CD4-positive, alpha-beta T cell treated with Interferon alpha-2 for 1 hour (primary cell): ENCODE measurements around the gene PEPD.
"Not testable (repeated sequence)": the region's sequence is repeated elsewhere in the genome, so short reads cannot be mapped to it uniquely, and the experiment has no call there.

Experiments used
- DNase-seq, 2 donors: peaks; one replicate each; pipeline ENCODE4 v3.0.0-alpha.2; 2020 to 2022

The PEPD gene

DNA sequence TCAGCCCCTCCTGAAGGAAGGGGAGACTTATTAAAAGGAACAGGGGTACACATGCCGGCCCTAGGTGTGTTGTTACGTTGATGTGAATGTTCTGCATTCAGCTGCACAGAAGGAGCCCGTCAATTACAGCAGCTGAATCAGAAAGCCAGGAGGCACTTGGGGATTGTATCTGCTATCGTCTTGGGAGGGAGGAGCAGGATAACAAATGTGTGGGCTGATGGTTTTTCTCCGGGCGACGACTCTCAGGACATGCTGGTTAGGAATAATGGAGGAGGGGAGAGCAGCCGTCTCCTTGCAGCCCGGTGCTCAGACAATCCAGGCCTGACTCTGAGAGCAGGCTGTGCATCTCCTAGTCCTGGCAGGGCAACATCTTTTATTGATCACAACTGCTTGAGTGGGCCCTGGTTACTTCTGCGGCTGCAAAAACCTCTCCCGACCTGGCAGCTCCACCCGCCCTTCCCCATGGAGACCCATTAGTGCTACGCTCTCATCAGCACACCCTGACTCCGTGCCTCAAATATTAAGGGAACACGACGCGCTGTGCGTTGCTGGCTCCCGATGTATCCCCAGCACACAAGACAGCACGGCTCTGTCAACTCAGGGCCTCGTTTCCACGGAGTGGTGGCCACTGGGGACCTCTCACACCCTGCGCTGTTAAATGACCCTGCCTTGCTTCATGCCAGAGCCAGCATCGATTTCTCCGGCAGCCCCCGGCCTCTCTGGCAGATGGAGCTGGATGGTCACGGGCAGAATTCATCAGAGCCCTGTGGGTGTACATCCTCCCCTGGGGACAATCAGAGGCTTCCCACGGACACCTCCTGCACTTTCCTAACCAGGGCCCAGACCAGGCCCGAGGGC lies 25.3 kb downstream of the PEPD start:
- no peak for DNase-seq

DNA sequence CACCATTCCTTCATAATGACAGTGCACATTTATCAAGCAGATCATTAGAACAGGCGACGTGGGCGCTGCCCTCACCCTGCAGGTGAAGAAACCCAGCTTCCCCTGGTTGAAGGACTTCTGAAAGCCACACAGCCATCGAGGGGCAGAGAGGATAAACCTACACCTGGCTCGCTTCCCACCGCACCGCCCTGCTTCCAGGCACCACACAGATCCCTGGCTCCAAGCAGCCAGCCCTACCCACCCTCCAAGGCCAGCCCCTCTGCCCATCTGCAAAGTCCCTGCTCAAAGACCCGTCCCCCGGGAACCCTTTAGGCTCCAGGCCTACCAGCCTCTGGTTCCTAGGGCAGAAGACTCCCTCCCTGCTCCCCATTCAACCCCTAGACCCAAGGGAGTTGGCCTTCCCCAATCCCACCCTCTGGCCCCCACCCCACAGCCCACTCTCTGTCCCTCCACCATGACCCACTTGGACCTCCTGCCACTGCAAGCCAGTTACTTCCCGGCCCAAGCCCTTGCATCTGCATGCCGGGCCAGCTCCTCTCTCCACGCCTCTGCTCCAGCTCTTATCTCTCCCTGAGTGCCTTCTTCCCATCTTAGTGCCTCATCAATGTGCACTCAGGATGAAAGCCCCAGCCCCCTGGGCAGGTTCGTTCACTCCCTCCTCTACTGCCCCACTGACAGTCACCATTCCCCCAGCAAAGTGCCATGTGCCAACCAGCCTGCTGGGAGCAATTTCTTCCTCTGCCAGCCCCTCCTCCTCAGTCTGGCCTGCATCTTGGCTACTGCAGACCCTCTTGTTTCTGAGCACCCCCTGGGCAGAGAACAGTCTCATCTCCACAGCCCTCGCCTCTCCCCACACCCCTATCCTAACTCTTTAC lies 28.0 kb downstream of the PEPD start:
- DNase-seq = no peak

DNA sequence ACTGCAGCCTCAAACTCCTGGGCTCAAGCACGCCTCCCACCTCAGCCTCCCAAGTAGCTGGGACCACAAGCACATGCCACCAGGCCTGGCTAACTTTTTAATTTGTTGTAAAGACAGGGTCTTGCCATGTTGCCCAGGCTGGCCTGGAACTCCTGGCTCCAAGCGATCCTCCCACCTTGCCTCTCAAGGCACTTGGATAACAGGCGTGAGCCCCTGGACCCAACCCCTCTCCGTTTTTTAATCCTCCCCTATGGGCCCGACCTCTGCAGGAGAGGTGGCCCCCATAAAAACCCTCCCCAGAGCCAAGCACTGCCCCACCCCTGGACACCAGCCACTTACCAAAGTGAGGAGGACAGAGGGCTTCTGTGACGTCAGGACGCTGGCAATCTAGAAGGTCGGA lies 28.6 kb downstream of the PEPD start:
- DNase-seq = no peak

DNA sequence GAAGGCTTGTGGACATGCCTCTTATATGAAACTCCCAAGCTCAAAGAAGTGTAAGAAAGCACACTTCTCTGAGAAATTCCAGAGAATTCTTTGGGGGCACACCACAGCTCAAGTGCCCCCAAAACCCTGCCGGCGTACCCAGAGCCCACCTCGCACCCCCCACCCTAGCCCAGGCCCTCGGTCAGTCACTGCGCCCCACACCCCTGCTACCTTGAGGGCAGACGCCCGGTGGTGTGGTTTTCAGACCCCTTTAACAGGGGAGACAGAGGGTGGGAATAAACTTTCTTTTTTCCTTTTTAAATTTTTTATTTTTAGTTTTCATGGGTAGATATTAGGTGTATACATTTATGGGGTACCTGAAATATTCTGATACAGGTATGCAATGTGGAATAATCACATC lies 29.5 kb downstream of the PEPD start:
- DNase-seq = no peak

DNA sequence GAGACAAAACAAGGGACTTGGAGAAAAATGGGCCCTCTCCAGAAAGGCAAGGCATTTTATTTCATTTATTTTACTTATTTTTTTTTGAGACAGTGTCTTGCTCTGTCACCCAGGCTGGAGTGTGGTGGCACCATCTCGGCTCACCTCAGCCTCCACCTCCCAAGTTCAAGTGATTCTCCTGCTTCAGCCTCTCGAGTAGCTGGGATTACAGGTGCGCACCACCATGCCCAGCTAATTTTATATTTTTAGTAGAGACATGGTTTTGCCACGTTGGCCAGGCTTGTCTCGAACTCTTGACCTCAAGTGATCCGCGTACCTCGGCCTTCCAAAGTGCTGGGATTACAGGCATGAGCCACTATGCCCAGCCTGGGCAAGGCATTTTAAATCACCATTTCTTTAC lies 31.0 kb downstream of the PEPD start:
- not testable (repeated sequence) for DNase-seq

DNA sequence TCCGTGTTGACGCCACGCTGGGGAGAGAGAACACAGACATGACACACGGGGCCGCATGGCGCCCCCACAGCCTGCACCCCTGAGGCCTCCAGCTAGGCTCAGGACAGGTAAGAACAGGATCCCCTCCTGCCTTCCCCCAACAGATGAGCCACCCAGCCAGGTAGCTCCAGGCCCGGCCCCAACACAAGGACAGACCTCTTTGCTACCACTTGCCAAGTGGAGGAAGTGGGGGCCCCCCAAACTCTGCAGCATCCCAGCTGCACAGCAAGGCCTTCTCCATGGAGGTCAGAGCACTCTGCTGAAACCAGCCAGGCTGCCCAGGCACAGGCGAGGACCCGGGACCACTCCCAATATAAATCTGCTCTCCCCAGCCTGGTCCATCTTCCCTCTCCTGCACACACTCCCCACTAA lies 31.5 kb downstream of the PEPD start:
- DNase-seq = no peak

DNA sequence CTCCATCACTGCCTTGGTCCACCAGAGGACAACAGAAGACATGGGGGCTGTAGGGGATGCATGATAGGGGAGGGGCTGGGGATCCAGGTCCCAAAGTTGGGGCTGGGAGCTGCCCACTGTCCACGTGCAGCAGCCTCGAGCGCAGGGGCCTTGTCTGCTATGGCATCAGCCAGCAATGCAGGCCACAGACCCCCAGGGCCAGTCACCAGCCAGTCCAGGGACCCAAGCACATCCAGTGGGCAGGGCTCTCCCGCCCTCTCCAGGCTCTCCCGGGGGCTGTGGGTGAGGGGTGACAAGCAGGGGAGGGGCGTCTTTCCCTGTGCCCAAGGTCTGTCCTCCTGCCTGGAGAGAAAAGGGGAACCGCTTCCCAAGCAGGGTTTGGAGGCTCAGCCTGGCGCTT lies 32.8 kb downstream of the PEPD start:
- no peak for DNase-seq

DNA sequence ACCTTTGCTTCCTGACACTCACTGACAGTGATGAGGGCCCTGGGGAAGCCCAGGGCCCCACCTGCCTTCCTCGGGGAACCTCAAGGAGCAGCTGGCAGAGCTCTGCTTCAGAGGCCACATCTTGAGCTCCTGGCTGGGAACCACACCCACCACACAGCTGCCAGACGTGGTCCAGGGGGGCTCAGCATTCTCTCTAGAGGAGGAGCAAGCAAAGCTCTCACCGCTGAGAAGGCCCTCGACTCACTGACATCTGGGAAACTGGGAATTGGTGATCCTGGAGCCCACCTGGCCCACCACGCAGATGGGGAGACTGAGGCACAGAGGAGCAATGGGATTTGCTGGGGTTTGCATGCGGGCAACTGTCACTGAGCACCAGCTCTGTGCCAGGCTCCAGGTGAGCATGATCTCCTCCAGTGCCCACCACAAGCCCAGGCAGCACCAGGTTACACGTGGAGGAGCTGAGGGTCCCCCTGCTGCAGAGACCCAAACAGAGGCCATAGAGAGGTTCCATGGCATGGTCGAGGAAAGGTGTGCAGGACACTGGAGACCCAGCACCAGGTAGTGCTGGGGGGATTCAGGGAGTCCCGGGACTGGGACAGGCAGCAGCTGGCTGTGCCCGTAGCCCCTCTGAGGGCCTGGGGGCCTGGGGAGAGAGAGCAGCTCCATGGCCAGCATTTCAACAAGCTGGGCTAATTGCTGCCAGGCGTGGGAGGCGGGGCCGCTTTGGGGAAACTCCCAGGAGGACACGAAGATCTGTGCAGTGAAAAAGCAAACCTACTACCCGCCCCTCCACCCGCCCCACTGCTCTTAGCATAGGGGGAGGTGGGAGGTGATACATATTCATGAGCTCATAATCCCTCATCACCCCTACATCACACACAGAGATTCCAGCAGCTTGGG lies 33.4 kb downstream of the PEPD start:
- DNase-seq = no peak

DNA sequence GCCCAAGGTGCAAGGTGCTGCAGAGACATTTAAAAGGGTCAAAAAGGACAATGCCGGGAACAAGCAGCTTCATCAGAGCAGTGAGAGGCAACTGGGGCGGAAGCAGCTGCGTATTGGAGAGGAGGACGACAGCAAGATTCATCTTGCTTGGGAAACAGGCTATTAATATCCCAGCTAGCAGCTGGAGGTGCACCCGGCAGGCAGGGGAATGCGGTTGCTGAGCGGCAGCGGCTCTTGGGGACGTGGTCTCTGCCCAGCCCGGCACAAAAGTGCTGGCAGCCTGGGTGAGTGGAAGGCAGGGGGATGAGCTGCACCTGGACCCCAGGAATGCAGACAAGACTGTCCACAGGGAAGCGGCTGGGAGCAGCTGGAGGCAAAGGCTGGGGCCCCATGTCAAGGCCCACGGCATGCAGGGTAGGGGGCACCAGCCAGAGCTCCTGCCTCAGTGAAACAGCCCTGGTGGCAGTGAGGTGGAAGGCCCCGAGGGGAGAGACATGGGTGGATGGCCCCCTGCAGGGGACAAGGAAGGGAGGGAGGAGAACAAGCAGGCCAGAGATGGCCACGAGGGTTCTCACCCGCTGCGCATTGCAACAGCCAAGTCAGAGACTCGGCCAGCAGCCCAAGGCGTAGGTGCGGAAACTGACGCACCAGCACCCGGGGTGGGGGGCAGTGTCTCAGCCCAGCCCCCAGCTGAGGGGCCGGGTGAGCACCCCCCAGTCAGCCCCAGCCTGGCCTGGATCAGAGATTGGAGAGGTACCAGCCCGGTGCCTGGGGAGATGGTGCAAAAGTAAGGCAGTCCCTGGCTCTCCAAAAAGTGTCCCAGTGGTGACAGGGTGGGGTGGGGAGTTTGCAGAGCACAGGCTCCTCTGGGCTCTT lies 34.4 kb downstream of the PEPD start:
- no peak for DNase-seq

DNA sequence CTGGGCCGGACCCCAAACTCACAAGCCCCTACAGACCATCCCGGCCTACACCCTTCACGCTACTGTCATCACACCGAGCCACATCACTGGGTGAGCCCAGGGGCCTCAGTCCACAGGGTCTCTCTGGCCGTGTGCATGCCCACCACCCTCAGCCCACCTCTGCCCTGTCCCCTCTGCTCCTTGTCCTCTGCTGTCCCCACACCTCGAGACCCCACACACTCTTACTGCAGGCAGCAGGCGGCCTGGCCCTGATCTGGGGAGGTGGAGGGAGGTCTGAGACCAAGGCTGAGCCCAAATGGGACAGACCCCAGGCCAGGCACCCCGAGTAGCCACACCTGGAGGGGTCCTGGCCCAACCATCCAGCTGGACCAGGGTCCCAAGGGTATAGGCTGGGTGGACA lies 35.2 kb downstream of the PEPD start:
- DNase-seq = no peak

DNA sequence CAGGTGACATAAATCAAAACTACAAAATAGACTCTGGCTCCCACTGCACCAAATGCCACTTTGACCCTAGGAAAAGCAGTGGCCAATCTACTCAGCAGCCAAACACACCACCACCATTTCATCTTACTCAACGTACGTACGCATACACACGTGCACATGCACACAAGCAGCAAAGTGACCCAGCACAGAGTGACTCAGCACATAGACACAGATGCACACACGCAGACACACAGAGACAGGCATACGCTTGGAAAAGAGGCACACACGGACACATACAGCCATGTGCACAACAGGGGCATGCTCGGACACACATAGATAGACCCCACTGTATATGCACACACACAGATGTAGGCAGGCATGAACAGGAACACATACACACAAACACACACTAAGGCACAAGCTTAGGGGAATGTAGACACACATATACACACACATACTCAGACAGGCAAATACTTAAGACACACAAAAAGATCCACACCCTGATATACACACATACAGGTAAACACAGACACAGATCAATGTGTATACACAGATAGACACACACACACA lies 37.3 kb downstream of the PEPD start:
- no peak for DNase-seq

DNA sequence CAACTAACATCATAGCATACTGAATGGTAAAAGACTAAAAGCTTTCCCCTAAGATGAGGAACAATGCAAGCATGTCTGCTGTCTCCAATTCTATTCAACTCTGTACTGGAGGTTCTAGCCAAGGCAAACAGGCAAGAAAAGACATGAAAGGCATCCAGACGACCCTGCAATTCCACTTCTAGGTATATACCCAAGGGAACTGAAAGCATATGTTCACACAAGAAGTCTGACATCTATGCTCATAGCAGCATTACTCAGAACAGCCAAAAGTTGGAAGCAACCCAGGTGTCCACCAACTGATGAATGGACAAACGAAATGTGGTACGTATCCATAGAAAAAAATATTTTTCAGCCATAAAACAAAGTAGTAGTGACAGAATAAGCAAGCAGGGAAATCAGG lies 39.1 kb downstream of the PEPD start:
- no peak for DNase-seq

DNA sequence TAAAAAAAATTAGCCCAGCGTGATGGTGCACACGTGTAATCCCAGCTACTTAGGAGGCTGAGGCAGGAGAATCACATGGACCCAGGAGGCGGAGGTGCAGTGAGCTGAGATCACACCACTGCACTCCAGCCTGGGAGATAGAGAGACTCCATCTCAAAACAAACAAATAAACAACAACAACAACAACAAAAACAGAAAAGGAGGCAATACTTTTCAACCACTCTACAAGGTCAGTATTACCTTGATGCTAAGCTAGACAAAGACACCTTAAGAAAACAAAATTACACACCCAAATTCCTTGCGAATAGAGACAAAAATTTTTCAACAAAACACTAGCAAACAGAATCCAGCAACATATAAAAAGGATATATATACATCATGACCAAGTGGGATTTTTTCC lies 39.7 kb downstream of the PEPD start:
- no peak for DNase-seq

DNA sequence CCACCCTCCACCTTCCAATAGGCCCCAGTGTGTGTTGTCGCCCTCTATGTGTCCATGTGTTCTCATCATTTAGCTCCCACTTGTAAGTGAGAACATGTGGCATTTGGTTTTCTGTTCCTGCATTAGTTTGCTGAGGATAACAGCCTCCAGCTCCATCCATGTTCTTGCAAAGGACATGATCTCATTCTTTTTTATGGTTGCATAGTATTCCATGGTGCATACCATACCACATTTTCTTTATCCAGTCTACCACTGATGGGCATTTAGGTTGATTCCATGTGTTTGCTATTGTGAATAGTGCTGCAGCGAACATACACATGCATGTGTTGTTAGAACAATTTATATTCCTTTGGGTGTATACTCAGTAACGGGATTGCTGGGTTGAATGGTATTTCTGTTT lies 42.0 kb downstream of the PEPD start:
- DNase-seq = not testable (repeated sequence)

DNA sequence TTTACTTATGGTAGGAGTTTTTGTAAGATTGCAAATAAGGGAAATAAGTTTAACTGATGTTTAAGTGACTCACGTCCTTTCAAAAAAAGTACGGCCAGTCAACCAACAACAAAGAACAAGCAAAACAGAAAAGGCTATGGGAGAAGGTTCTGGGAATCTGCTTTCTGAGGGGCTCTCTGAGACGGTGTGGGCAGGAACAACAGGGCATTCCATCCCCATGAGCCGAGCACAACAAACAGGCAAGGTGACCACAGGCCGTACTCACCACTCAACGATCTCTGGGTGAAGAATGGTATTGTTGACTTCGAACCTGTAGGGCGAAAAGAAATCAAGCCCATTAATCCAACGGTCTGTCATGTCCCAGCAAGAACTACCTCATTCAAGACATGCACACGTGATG lies 43.8 kb downstream of the PEPD start:
- DNase-seq = no peak

DNA sequence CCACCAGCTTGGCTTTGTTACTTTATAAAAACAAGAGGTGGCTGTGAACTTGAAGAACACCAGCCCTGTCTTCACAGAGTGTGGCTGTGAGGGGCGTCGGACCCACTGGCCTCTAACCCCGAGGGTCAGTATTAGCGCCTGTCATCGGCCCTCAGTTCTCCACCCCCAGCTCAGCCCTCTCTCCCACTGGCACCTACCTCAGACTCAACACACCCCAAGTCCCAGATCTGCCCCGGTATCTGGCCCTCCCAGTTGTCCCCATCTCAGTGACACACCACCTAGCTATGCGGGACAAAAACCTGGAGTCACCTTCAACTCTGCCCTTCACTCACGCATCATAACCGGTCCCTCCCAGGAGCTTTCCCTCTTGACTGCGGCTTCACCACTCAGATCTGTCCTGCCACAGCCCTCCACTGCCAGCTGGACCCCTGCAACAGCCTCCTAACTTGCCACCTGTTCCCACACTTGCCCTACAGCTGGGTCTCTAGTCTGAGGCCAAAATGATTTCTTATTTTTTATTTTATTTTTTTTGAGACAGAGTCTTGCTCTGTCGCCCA lies 45.4 kb downstream of the PEPD start:
- no peak for DNase-seq

DNA sequence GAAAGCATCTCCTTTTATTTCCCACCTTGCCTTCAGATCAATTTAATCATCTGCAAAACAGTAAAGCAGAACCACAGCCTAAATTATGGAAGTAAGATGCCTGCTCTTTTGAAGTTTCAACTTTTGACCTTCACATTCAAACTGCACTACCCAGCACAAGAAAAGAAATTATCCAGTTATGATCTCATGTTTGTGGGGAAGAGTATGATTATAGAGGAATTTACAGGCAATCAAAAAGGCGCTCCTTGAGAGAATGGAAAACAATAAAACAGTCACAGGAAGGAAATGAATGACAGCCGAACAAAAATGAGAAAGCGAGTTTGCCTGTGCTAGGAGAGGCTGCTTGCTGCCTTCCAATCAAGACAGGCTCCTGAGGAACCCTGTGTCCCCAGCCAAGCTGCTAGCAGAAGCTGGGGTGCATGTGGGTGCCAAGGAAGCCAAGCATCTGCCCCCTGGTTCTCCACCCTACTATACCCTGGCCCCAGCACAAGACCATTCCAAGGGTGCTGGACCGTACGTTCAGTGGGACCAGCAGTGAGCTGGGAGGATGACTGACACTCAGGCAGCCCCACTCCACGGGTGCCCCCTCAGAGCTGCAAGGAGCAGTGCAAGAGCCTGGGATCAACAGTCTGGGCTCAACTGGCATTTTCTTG lies 47.8 kb downstream of the PEPD start:
- DNase-seq = no peak

DNA sequence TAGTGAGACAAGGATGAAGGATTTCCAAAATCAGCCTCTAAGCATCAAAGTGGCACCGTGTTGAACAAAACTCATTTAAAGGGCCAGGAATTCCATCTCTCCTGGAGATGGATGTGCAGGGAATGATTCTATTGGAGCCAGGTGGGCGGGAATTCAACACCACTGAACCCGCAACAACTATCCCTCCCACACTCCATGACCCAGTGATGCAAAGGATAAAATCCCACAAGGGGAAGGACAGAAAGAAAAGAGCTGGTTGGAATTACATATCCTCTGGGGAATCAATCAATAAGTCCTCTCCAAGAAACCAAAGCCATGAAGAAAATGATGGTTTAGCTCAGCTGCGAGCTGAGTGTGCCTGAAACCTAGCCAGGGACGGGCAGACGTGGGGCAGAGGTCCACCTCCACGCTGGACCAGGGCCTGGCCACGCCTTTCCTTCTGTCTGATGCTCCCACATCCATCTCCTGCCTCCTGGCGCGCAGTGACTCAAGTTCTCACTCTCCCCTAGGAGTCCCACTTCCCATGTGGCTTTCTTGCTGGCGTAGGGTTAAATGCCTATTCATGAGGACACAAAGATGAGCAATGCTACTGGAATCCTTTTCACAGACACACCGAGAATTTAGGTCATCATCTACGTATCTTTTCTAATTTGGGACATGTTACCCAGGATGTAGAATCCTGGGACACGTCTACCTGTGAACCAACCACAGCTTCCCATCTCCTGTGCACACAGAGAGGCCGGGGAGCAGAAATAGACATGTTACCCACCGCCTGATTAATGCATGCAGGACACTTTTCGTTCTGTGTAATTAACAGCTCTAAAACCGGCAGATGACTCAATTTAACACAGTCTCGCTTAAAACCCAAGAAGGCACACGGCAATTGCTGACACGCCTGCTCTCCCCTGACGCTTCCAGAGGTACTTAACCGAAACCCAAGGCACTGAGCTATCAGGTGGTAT lies 48.6 kb downstream of the PEPD start:
- no peak for DNase-seq

DNA sequence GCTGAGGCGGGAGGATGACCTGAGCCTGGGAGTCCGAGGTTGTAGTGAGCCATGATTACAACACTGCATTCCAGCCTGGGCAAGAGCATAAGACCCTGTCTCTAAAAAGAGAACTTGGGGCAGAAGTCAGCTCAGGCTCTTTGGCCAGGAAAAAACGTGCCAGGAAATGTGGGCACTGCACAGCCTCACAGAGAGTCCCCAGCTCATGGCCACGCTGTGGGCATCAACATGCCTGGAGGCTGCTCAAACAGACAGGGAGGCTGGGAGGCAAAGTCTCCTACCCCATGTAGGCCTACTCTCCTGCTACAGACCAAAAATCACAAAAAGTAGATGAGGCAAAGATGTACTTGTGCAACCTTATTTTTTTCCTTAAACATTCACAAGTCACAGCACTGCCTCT lies 49.4 kb downstream of the PEPD start:
- DNase-seq = no peak
